DMS 273 (cell line): ENCODE measurements around the gene LIPG.

Source experiments
- DNase-seq: peaks from one replicate; lab custom pipeline; 2025; ENCODE audit not compliant: unreplicated experiment; lab: John Stamatoyannopoulos, UW

Gene LIPG

DNA sequence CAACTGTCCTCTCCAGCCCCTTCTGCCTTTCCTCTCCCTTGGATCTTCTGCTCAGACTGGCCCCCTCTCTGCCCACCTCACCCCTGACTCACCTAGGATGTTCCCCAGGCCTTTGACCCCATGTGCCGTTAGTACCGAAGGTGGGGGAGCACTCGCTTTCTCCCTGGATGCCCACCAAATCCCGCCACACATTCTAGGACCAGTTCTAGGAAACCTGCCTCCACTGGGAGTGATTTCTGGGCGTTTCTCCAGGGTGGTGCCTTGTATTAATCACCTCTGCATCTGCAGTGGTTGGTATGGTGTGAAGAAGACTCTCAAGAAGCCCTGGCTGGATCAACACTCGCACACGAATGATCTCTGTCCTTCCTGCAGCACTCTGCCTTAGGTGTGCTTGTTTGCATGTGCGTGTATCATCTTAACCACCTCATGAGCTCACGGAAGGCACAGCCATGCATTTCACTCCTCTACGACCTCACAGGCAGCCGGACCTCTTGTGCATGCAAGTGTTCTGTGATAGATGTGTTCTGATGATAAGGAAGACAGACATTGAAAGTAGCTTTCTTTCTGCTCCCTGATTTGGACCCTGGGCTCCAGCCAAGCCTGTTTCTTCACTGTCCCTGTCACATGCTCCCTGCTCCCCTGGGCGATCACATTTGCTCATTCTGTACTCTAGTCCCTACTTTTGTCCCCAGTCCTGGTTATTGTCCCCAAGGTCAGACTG is 69.4 kb downstream of the LIPG start:
- no peak for DNase-seq

DNA sequence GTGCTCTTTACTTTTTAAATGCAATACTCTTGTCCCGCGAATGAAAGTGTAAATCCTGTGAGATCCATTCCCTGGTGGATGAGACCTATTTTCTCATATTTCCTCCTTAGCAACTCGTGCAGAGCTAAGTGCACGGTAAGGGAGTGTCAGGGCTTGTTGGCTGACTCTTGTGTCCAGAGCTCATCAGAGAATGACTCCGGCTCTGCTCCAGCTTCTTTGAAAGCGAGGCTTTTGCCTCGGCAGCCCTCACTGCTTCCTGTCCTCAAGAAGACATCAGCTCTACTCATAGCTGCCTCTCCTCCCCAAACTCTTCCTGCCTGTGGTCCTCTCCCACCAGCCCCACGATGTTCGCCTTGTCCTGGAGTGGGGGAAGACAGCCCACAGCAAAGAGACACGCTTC is 70.7 kb downstream of the LIPG start:
- DNase-seq, result no peak

DNA sequence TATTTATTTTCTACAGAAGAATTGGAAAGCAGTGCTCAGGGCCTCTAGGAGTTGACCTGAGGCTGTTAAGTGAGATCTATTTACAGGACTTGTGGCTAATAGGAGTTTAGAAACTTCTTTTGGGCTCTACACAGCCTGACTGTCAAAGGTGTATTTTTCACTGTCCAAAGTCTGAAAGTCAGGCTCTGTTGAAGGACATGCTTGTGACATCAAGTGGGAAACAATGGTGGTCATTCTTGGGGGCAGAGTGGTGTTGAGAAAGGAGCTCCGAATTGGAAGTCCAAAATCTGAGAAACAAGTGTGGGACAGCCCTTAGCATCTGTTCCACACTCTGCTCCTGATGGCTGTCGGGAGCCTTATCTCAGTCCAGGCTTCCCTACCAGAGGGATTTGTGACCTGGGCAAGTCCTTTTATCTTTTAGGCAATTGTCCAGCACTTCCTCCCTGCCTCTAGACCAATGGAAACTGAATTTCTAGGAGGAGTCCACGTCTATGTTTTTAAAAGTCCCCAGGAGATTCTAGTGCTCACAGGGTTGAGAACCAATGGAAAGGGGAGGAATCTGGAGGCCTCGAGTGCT is 76.4 kb downstream of the LIPG start:
- peak; percentile 8 for DNase-seq

DNA sequence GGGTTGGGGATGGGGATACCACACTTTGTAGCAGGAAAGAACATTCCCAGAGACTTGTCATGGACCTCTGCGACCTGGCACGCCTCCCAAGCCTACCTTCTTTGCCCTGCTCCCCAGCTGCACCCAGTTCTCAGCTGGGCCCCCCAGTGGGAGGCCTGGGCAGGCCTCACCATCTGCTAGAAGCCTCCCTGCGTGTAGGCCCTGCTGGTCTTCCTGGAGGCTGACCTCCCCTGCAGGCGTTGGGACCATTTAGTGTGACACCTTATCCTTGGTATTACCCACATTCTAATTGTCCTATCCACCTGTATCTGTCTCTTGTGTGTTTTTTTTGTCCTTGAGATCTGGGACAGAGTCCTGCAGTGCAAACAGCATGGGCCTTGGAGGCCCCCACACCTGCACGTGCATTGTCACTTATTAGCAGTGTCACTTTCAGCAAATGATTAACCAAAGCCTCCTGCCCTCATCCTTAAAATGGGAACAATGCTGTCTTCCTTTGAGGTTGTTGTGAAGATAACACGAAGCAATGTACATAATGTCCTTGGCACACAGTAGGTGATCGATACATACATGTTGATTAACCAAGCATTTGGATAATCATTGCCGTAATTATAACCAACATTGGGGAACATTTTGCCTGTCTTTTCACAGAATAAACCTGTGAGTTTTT is 77.2 kb downstream of the LIPG start:
- DNase-seq, result no peak

DNA sequence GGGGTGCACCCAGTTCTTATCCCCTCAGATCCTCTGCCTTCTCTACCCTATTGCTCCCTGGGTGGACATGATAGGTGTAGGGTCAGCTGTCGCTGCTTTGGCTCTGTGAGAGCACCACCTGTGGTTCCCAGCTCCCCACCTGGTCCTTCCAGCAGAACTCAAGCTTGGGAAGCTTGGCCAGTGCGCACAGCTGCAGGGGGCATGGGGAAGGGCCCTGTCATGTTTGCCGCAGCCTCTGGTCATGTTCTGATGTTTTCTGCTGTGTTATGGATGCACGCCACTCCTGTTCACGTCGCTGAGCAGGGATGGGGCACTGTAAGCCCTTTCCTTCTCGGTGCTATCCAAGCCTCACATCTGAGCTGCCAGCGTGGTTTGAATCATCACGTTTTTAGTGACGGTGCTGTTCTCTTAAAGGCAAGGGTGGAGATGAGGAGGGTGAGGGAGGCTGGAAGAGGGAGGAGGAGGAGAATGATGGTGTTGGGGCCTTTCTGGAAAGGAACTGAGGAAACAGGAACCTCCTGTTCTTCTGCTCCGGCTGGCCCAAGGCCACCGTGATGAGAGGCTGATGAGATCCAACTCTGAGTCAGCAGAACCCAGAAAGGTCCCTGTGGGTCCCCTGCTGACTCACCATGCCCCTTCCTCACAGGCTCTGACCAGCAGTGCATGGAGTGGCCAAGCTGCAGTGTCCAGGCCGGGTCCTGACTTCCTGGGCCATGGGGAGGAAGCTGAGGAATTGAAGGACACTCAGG is 78.0 kb downstream of the LIPG start:
- DNase-seq, result no peak

DNA sequence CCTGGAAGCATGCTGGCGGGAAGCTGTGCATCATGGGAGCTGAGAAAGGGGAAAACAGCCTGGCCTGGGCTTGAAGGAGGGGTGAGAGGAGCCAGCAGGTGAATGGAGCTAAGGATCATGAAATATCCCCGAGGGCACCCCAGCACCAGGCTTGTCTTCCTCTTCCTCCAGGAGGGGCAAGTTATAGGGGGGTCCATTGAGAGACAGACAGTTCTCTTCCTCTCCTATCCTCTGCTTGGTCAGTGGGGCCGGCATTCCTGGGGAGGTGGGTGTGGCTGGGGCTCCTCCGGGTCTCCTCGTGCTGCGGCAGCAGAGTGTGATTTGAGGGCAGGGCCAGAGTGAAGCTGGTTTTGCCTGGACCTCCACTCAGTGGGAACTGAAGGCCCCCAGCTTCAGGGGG is 78.9 kb downstream of the LIPG start:
- DNase-seq, result no peak

DNA sequence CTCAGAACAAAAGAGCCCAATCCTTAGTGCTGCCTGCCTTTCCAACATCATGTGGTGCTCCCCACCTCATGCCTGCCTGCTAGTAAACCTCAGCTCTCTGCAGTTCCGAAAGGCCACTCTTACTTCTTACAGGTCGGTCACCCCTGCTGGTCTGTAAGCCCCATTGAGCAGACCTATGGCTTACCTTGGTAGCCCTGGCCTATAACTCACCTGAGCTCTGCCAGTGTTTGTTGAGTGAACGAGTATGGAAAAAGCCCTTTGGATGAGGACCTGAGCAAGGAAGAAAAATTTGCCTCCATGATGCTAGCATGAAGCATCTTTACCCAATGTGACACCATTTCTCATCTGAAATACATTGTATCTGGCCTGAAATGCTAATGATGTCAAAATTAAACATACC is 83.3 kb downstream of the LIPG start:
- DNase-seq, result no peak

DNA sequence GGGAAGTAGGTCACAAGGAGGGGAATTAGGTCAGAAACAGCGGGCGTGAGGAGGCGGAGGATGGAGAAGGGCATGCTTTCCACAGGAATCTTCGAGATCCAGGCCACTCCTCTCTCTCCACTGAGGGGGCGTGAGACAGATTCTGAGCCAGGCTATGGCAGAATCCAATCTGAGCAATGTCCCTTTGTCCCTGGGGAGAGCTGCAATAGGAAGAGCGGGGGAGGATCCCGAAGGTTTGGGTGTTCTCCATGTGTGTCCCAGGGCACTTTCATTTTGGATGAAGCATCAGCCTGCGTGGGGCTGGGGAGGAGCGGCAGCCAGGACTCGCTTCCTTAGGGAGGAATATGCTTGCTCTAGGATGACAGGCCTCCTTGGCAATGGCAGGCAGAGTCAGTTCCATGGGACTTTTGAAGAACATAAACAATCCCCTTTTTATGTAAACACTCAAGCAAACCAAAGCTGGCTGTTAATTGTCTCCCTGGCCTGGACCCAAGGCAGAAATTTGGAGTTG is 84.0 kb downstream of the LIPG start:
- peak; percentile 45 for DNase-seq

DNA sequence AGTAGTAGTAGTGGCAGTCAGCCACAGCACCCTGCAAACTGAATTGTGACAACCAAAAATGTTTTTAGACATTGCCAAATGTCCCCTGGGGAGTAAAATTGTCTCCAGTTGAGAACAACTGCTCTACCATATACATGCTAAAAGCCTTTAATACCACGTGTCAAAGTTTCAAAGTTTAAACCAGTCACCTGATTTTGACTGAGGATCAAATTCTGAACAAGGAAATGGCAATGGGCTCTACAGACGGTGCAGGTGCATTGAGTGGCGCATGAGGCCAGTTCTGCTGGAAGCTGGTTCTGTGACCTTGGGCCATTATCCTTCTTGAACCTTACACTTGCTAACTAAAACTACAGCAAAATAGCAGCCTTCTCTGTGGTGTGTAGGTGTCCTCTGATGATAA is 85.0 kb downstream of the LIPG start:
- DNase-seq, result no peak

DNA sequence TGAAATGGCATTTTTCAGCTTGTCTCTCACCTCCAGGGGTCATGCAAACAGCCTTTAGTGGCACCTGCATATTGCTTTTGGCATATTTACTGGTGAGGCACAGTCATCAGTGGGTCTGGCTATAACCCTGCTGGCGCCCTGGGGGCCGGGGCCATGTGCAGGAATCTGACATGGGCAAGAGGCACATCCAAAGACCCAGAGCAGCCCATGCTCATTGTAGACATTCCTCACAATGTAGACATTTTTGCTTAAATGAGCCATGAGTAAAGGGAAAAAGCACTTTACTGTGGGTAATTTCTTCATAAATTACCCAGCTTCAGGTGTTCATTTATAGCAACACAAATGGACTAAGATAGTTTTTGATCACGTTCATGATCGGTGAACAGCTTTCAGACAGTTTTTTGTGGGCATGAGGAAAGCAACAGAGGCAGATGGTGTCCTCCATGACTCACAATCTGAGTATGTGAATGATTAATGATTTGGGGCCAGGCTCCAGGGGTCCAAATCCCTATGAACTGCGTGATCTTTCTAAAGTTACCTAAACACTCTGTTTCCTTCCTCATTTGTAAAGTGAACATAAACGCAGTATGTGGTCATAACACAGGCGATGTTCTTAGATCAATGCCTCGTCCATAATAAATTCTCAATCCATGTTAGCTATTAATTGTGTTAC is 85.8 kb downstream of the LIPG start:
- DNase-seq, result peak; percentile 78

DNA sequence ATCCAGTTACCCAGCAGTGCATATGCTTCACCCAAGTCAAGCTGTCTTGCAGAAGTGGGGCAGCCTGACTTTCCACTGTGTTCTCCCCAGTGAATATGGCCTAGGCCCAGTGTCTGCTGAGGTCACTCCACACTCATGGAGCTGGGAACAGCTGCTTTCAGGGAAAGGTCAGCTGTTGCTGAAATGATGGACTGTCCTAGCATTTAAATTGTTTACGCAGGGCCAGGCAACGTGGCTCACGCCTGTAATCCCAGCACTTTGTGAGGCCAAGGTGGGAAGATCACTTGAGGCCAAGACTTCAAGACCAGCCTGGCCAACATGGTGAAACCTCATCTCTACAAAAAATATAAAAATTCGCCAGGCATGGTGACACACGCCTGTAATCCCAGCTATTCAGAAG is 86.5 kb downstream of the LIPG start:
- DNase-seq, result peak; percentile 49
